DMS114 treated with DMSO at 0.1 percent for 48 hours (cell line): ENCODE data around the gene ARID4B.
"Not testable (repeated sequence)": the region's sequence is repeated elsewhere in the genome, so short reads cannot be mapped to it uniquely, and the experiment has no call there.

ENCODE experiments used
- DNase-seq: peaks from one replicate; lab custom pipeline; 2025; ENCODE audit not compliant: unreplicated experiment; lab: John Stamatoyannopoulos, UW

The ARID4B gene

DNA sequence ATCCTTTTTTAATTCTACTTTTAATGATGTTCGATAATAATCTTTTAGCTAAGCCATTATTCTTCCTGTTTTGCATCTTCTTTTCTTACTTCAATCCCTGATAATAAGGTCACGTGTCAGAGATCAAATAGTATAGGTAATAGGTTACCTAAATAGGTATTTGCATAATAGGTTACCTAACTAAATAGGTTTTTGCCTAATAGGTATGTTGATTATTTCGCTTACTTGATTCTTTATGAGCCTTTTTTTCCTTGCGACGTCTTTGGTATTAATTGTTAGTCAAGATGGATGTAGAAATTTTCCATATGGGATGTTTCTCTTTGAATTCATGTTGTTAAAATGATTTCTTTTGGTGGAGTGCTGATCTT is 2.9 kb upstream of the ARID4B start:
- no peak for DNase-seq

DNA sequence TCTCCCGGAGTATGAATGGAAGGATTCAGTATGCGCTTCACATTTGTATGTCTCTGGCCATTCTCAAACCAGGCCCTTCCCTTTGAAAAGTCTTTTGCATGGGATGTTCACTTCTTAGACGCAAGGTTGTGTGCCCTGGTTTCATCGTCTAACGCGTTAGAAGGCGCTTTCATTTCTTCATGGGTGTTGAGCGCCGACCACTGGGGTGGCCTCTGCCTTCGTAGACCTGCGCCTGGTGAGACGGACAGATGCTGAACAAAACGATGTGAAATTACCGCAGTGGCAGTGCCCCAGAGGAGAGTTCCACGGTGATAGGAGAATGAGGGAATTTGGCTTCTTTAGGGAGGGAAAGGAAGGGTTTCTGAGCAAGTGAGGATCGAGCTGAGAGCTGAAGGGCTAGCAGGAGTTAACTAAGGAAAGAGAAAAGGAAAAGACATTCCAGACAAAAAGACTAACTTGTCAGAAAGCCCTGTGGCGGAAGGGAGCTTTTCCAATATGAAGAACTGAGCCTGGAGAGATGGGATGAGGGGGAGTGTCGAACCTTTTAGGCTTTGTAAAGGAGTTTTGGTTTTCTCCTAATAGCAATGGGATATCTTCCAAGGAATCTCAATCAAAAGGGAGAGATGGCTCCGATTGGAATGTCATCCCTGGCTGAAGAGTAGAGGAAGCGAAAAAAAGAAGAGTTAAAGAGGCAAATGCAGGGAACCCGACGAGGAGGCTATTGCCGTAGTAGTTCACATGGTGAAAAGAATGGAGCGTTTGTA is 1.3 kb upstream of the ARID4B start:
- no peak for DNase-seq

DNA sequence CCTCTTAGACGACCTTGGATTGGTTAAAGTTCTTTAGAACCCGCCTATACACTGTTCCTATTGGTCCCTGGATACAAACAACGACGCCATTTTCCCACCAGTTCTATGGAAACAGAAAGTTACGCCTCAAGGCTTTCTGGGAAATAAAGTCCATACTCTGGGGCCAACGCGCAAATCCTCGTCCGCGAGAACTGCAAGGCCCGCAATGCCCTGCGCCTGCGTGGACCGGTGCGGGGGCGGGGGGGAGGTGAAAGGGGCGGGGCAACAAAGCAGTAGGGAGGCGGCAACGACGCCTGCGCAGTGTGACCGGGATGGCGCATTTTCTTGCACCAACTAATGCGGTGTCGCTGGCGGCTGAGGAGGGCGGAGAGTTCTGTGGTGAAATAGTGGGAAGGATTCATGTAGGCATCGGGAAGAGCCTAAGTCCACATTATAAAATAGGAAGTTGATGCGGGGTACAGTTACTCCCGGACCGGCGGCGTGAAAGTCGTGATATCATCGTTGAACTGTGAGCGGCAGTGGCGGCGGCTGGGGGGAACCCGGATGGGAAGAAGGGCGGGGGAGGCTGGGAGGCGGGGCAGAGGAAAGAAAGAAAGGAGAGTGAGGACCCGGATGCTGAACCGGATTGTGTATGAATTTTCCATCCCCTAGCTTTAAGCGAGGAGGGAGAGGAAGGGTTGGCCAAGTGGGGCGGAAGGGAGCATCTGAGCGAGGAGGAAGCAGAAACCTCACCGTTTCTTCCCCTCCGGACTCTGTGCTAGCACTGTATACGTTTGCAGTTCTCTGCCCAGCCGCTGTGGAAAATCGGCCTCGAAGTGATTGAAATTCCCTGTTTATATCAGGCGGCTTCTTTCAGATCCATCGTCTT is 526 bp upstream of the ARID4B start, which contains the start of gene GGPS1:
Gene GGPS1 (plus strand): TSS at position 300 of the 868 bp plus-strand sequence. CDS start 6,695 bp downstream, outside the sequence.
- DNase-seq: peak; percentile 99

DNA sequence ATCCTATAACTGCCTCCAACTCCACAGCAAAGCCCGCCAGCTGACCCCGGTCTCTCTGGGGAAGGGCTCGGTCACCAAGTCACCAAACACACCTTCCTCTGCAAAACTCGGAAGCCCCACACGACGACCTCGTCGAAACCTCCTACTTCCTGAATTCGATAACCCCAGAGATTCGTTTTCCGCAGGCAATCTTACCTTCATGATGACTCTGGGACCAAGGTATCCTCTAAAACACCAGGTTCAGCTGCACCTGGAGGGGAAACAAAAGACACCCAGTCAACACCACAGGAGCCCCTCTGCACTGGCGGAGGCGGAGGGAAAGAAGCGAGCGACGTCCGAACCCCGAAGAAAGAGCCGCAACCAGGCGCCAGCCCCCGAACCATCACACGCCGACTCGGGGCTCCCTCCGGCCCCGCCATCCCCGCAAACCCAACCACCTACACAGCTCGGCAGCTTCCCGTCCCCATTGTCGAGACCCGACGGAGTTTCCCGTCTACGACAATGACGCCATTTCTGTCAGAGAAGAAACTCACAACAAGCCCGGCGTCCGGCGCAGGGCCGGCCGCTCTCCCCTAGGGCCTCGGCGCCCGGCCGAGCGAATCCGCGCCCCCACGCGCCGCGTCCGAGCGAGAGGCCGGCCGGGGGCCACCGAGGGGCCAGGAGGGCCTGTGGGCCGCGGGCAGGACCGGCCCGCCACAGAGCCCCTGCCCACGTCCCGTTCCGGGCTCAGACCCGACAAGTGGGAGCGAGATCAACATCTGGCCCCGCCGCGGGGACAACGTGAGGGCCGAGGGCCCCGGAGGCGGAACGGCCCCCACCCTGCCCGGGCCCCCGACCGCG is 1.0 kb downstream of the ARID4B start:
- DNase-seq: no peak

DNA sequence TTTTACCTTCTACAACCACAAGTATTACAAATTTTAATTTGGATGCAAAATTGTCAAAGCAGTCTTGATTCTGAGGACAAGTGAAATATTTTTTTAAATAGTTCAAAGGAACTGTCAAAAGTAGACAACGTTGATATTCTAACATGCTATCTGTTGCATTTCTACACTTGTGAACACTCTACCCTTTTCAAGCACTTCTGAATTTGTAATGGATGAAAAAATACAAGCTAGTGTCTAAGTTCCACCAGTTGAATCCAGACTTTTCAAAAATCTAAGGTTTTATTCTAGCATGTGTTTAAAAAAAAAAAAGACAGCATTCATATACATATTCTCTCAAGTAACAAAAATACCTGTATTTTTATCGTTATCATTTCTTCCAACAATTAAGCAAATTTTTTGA is 2.1 kb downstream of the ARID4B start:
- DNase-seq: no peak

DNA sequence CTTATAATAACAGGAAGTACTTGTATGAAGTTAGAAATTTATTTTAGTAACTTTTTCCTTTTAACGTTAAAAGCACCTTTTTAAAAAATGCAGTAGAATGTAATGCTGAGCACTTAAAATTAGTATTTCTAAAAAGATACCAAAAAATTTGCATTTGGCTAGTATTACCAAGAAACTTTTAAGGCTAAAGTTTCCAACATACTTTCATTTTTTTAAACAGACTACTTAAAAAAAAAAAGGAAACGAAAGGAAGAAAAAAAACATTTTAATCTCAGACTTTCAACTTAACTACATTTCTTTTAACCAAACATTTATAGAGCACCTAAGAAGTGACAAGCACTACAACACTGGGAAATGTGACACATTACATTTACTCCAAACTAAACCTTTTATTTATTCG is 2.8 kb downstream of the ARID4B start:
- DNase-seq: no peak

DNA sequence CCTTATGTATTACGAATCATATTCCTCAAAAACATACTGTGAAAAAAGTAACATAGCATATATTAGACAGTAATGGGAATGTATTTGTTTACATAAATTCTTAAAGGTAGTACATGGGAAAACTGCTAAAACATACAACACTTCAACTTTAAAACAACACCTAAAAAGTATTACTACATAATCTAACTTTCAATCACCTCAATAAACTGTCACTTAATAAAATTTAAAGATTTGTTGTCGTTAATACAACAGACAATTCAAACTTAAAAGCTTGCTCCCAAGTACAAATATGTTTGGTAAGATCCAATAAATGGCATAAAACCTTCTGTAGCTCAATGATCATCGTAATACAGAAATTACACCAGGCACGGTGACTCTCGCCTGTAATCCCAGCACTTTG is 3.7 kb downstream of the ARID4B start:
- DNase-seq: no peak

DNA sequence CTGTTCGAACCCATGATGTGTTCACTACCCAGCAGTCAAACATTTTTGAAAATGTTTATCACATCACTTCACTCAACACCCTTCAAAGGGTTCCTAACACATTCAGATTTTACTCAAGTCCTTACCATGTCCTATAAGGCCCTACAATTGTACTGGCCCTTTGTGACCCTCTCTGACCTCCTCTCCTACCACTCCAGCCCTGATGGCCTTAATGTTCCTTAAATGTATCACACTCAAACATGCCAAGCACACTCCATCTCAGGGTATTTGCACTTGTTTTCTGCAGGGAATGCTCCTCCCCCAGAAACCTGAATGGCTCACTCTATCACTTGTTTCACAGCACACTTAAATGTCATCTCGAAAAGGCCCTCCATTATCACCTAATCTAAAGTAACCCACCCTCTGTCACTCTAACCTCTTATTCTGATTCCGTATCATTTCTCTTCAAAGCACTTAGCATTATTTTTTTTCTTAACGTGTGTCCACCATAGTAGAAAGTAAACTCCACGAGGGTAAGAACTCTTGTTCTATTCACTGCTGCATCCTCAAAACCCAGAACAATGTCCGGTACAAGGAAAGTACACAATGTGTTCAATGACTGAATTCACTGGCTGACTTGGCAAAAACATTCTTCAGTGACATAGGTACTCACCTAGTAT is 7.3 kb downstream of the ARID4B start:
- no peak for DNase-seq

DNA sequence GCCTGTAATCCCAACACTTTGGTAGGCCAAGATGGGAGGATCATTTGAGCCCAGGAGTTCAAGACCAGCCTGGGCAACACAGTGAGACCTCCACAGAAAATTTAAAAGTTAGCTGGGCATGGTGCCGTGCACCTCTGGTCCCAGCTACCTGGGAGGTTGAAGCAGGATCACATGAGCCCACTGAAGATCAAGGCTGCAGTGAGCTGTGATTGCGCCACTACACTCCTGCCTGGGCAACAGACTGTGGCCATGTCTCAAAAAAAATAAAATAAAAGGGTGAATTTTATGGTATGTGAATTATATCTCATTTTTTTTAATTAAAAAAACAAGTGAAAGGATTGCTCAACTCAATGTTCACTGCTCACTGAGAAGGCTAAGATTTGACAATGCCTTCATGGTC is 8.7 kb downstream of the ARID4B start:
- DNase-seq: no peak

DNA sequence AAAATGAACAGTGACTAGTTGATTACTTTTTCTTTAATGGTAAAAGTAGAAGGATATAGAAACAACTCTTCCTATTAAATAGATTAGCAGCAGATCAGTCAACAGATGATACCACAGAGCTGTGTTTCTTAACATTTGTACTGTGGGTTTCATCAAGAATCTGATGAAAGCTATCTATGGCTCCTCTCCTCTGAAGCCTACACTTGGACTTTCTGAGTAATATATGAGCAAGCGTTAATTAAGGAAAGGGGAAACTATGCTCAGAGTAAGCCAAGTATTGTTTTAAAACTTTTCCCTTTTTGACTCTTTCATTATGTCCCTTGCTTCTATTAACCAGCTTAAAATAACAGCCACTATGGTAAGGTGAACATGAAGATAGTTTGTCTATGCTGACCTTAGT is 10.8 kb downstream of the ARID4B start:
- no peak for DNase-seq

DNA sequence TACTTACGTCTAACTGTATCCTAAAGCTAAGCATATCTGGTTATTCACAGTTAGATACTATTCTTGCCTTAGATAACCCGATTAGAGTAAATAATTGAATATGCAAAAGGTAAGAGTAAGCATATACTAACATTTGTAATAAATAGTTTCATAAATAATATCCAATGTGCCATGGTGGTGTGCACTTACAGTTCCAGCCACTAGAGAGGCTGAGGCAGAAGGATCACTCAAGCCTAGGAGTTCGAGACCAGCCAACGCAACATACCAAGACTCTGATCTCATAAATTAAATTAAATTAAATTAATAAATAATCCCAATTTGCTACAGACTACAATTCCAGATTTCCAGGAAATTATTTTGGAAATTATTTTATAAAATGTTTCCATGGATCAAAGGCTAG is 12.2 kb downstream of the ARID4B start:
- DNase-seq: no peak

DNA sequence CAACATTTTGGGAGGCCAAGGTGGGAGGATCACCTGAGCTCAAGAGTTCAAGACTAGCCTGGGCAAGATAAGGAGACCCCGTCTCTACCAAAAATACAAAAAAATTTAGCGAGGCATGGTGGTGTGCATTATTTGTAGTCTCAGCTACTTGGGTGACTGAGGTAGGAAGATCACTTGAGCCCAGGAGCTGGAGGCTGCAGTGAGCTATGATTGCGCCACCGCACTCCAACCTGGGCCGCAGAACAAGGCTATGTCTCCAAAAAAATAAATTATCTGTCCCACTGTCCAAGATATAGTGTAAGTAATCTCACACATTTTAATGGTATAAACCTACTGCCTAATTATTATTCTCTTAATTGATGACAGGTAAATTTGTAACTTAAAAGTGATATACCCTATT is 12.8 kb downstream of the ARID4B start:
- no peak for DNase-seq

DNA sequence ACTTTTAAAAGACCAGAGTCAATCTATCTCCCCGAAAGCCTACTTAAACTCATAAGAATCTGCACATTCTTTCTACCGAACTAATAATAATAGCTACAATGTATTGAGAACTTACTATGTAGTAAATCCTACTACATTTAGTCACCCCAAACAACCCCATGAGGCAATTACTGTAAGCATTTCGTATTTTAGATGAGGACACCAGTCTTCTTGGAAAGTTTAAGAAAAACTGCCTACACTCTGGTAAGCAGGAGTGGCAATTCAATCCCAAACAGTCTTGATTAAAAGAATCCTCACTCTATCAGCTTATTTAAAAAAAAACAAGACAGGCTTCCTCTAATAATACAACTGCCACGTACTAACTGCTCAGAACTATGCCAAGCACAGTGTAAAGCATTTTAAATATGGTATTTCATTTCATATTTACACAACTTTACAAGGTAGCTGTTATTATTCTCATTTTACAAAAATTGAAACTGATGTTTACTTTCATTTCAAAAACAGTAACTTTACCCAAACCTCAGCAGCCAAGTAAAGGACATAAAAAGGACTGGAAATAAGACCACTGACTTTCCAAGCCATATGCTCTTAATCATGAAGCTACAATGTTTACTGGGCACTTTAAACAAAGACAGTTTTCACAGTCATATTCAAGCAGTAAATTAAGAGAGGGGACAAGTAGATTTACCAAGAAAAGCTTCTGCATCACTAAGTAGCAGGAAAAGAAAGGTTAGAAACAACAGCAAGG is 13.9 kb downstream of the ARID4B start:
- DNase-seq: no peak

DNA sequence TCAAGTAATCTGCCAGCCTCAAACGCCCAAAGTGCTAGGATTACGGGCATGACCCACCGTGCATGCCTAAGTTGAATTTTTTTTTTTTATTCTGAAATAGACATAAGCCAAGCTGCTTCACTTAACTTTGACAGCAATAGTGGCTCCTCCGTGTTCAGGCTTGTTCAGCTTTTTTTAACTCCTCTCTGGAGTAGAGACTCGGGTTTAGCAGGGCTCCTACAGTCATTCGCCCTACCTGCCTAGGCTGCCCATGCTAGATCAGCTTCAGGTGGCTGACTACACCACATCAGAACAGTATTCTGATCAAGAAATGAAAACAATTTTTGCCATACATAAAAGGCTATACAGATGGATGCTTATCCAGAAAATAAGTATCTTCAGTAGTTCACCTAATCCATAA is 14.7 kb downstream of the ARID4B start:
- no peak for DNase-seq

DNA sequence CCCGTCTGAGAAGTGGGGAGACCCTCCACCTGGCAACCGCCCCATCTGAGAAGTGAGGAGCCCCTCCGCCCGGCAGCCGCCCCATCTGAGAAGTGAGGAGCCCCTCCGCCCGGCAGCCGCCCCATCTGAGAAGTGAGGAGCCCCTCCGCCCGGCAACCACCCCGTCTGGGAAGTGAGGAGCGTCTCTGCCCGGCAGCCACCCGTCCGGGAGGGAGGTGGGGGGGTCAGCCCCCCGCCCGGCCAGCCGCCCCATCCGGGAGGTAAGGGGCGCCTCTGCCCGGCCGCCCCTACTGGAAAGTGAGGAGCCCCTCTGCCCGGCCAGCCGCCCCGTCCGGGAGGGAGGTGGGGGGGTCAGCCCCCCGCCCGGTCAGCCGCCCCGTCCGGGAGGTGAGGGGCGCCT is 18.8 kb downstream of the ARID4B start:
- not testable (repeated sequence) for DNase-seq

DNA sequence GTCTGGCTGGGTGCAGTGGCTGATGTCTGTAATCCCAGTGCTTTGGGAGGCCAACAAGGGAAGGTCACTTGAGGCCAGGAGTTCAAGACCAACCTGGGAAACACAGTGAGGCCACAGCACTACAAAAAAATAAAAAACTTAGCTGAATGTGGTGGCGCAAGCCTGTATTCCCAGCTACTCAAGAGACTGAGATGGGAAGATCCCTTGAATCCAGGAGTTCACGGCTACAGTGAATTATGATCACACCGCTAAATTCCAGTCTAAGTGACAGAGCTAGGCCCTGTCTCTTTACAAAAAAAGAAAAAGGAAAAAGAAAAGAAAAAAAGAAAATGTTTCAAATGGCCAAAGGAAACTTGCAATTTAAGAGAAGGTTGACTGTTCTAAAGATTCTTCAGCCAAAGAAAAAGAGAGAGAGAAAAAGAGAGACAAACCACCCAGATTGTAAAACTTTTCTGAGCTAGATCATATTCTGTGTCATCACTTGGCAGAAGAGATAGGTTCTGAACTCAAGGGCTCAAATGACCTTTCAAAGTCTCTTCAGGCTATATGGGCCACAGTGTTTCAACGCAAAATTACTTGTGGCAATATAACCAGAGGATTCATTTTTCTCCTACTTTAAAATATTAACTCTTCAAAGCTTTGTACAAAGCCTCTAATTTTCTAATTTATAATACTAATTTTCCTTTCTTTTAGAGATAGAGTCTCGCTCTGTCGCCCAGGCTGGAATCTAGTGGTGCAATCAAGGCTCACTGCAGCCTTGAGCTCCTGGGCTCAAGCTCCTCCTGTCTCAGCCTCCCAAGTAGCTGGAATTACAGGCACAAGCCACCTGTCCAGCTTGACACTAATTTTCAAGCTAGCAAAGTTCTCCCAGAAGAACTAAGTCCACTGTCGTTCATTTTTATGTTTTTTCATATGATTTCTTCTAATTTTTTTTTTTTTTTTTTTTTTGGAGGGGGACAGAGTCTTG is 20.5 kb downstream of the ARID4B start:
- no peak for DNase-seq

DNA sequence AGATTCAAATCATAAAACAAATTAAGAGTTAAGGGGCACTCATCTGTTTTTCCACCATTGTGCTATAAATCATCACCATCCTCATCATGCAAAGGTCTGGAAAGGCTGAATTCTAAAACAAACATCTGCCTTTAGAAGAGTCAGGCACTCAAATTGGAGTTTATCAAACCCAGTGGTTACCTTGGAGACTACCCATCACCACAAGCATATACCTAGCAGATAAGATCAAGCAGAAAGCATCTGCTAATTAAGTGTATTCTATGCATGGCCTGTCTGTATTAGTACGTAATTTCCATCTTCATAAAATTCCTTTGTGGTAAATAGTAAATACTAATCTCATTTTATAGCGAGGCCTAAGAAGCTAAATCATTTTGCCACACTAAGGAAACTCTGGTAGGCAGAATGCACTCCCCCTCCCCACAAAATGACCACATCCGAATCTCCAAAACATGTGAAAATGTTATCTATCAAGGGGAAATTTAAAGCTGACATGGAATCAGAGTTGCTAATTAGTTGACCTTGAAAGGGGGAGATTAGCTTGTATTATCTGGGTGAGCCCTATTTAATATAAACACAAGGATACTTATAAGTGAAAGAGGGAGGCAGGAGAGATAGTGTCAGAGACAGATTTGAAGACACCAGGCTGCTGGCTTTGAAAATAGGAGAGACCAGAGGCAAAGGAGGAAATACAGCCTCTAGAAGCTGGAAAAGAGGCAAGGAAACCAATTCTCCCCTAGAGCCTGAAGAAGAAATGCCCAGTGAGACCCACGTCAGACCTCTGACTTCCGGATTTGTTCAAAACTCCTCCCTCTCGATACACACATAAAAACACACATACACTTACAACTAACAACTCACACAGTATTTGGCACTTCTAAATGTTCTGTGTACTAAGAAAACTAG is 23.2 kb downstream of the ARID4B start:
- no peak for DNase-seq

DNA sequence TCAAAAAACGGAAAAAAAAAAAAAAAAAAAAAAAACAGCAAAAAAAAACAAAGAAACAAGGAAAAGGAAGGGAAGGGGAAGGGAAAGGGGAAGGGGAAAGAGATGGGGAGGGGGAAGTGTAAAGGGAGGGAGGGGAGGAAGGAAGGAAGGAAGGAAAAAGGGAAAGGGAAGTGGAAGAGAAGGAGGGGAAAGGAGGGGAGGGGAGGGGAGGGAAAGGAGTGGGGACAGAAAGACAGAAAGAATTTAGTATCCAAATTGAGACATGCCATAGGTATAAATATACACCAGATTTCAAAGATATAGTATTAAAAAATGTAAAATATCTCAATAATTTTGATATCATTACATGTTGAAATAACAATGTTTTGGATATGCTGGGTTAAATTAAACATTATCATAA is 25.8 kb downstream of the ARID4B start:
- no peak for DNase-seq
